ENCODE results near the gene RNF25. TPM values are rescaled to one million over a fixed set of nuclear protein-coding genes. Genes with fewer than 3 reads are reported as not detected.

The RNF25 gene
- 30.5 and 32.1 TPM in 2 replicates for total RNA-seq (2022)
- Bru-seq, nascent RNA = percentile 75 among the genes with signal in this experiment
- BruChase-seq, experiment 1, labeled RNA remaining after a 2-hour chase = percentile 70 among the genes with signal in this experiment
- percentile 70 among the genes with signal in this experiment for BruChase-seq, experiment 2, labeled RNA remaining after a 6-hour chase
- long read RNA-seq, transcript RNF25-201 (10 exons, 1,914 nt) = major isoform, 13 of 18 reads
- long read RNA-seq, partial matches to known transcripts = 0 of 18 reads
- long read RNA-seq, other reads (novel, unspliced or antisense) = 5 of 18 reads

- peak within 1 kb of the TSS; percentile 91 for H3K27ac Mint-ChIP-seq (ENCODE audit: unreplicated experiment)
- DNase-seq = peak; percentile 86 to 88
- BruUV-seq (replicated peaks) = no TSS peak
- peak within 1 kb of the TSS; percentile 96 for H3K4me3 Mint-ChIP-seq (ENCODE audit: unreplicated experiment)
- Histone ChIP-seq H3K9me3 (no peaks in the 10 kb centered on the region), H3K4me1 (peaks cover 11% of the 10 kb centered on the region; the same call in 1 of the 2 replicates), H3K27me3 (replicated peaks; ENCODE audit: control insufficient read depth, insufficient read depth, low read length) (no peaks in the 10 kb centered on the region), H3K36me3 (ENCODE audit: control insufficient read depth, insufficient read depth, low read length) (no peaks in the 10 kb centered on the region), H3K4me3 (ENCODE audit: low read depth, low read length) (peak within 1 kb of the TSS; percentile 86)
- no peak for TF ChIP-seq CTCF (IDR thresholded peaks at IDR 0.05; ENCODE audit: insufficient read depth in 1 of 2, low read depth in 1 of 2, low read length in 1 of 2, severe bottlenecking in 1 of 2, unreplicated experiment in 1 of 2)
- H3K4me1 Mint-ChIP-seq (ENCODE audit: low read depth, unreplicated experiment) = peaks cover 11% of the 10 kb centered on the region
- H3K27me3 Mint-ChIP-seq (ENCODE audit: insufficient read depth, unreplicated experiment) = no peaks in the 10 kb centered on the region
- H3K36me3 Mint-ChIP-seq (ENCODE audit: insufficient read depth, unreplicated experiment) = peaks cover 30% of the 10 kb centered on the region
- intact Hi-C loops (cut with micrococcal nuclease; ENCODE audit: unreplicated experiment) = loop anchor here (1.0 to 2.0 kb wide), 3 partner anchors 13 to 39 kb away; partner anchors contain the start of genes BCS1L, TTLL4 and ZNF142
- ChIA-PET CTCF (interaction anchor here (0.6 to 4.4 kb wide), 7 partner anchors 13 to 276 kb away, joined by 3 to 20 read pairs (median 7); partner anchors contain the start of genes BCS1L, TTLL4 and ZNF142), POLR2A (interaction anchor here (0.8 to 2.3 kb wide), 3 partner anchors 13 to 189 kb away, joined by 3 to 43 read pairs (median 4); partner anchors contain the start of genes BCS1L and ZNF142)
- no peaks in the 10 kb centered on the region for H3K9me3 Mint-ChIP-seq (ENCODE audit: unreplicated experiment)
These were observed at the start of gene RNF25, which contains the start of gene STK36 for GRCh38 chr2:218671654-218672566. Gene RNF25 (minus strand): TSS chr2:218672002. CDS start chr2:218671970, 32 bp downstream. Gene STK36 (plus strand): TSS chr2:218672086. CDS start chr2:218672830, 744 bp downstream.

GRCh38 chr2:218721488-218721887 lies 49.7 kb upstream of the RNF25 start:
- no TSS peak for BruUV-seq (replicated peaks)
- H3K27ac Mint-ChIP-seq (ENCODE audit: unreplicated experiment) = no peak overlapping the region
- POLR2A ChIA-PET = no interaction called here

More at GRCh38 chr2:218721488-218721887, 49.7 kb upstream of the RNF25 start:
- intact Hi-C loops (cut with micrococcal nuclease; ENCODE audit: unreplicated experiment) = no loop called here
- Histone ChIP-seq H3K27me3 (replicated peaks; ENCODE audit: control insufficient read depth, insufficient read depth, low read length) (no peaks in the 10 kb centered on the region), H3K9me3 (peaks cover 10% of the 10 kb centered on the region), H3K4me3 (ENCODE audit: low read depth, low read length) (no peak overlapping the region), H3K36me3 (ENCODE audit: control insufficient read depth, insufficient read depth, low read length) (no peaks in the 10 kb centered on the region), H3K4me1 (no peaks in the 10 kb centered on the region; the same call in 1 of the 2 replicates)
- Mint-ChIP-seq H3K4me1 (ENCODE audit: low read depth, unreplicated experiment) (peaks cover 6% of the 10 kb centered on the region), H3K9me3 (ENCODE audit: unreplicated experiment) (no peaks in the 10 kb centered on the region), H3K27me3 (ENCODE audit: insufficient read depth, unreplicated experiment) (no peaks in the 10 kb centered on the region), H3K36me3 (ENCODE audit: insufficient read depth, unreplicated experiment) (peaks cover 23% of the 10 kb centered on the region), H3K4me3 (ENCODE audit: unreplicated experiment) (no peak overlapping the region)
- no peak for TF ChIP-seq CTCF (IDR thresholded peaks at IDR 0.05; ENCODE audit: insufficient read depth in 1 of 2, low read depth in 1 of 2, low read length in 1 of 2, severe bottlenecking in 1 of 2, unreplicated experiment in 1 of 2)
- CTCF ChIA-PET = interaction anchor here (0.6 to 1.2 kb wide), 2 partner anchors 62 to 126 kb away, joined by 3 to 4 read pairs; partner anchors contain the start of genes BCS1L and ZNF142
- no peak for DNase-seq

All from Caco-2 (cell line).